Fibroblast of the conjunctiva (primary cell): ENCODE data around the gene RAB31.

Experiments
- DNase-seq: peaks from one replicate; pipeline ENCODE4 v3.0.0-alpha.2; 2010; ENCODE audit warnings: low read depth

The RAB31 gene

GRCh38 chr18:9714266-9715087 is 6.4 kb downstream of the RAB31 start:
- no peak for DNase-seq

DNA sequence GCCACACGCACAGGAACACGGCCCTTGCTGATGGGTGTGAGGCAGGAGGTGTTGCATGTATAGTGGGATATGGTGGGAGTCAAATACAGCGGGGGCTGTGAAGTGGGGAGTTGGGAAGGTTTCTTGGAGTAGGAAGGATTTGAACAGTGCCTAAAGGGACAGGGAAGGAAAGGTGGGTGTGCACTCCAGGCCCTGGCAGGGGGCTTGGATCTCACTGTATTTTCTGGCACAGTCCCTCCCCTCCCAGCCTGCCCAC is 6.9 kb downstream of the RAB31 start:
- DNase-seq, result no peak

DNA sequence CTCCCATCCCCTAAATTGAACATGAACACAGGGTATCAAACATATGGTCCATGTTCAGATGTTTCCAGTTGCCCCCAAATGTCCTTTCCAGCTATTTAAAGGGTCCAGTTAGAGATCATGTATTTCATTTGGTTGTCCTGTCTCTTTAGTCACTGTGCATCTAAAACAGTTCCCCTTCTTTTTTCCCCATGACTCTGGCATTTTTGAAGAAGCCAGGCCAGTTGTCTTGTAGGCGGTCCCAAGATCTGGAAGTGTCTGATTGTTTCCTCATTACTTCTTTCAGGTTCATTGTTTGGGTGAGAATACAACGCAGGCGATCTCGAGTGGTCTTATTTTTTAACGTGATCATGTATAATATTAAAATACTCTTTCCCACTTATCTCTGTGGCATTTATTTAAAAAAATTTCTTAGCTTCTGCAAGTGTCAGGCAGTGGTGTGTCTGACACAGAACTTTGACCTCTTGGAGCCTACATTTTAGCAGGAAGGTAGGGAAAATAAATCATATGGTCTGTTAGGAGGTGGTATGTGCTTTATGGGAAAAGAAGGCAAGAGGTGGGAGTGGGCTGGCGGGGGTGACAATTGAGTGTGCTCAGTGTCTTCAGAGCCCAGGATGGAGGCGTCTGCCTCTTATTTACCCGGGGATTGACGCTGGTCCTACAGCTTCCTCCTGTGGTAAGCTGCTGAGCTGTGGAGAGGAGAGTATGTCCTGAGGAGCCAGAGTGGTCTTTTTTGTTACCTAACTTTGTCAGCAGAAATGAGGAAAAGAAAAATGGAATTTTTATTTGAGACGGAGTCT is 8.1 kb downstream of the RAB31 start:
- no peak for DNase-seq

DNA sequence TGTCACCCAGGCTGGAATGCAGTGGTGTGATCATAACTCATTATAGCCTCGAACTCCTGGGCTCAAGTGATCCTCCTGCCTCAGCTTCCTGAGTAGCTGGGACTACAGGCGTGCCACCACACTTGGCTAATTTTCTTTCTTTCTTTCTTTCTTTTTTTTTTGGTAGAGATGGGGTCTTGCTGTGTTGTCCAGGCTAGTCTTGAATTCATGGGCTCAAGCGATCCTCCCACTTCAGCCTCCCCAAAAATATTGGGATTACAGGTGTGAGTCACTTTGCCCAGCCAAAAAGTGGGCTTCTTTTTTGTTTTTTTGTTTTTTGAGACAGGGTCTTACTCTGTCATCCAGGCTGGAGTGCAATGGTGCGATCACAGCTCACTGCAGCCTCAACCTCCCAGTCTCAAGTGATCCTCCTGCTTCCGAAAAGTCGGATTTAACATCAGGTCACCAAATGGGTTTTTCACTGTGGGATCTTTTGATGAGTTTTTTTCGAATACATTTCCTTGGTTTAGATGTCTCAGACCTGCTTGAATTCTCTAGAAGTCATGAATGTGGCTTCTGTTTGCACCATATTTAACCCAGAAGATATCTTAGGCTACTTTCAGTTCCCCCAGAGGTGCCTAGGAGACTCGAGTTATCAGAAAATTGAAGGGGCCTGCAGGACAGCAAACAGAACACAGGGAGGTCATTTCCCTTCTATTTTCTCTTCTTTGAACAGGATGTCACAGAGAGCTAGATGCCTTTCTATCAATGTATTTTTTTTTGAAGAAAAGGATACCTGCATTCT is 8.9 kb downstream of the RAB31 start:
- no peak for DNase-seq

GRCh38 chr18:9719421-9719981 is 11.4 kb downstream of the RAB31 start:
- DNase-seq, result peak; percentile 55

DNA sequence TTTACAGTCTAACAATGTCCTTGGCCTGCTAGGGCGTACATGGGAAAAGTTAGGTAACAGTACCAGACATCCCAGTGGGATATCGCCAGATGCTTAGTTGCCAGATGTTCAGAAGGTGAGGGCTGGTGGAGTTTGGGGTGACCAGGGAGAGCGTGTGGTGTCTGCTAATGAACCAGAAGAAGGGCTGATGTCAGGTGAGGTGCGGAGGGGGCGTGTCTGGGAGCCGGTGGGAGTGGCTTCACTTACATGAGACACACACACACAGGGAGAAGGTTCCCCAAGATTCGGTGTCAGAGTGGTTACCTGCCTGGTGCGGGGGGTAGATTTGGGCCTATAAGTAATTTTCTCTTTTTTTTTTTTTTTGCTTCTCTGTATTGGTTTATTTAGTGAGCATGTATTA is 12.2 kb downstream of the RAB31 start:
- DNase-seq, result no peak

DNA sequence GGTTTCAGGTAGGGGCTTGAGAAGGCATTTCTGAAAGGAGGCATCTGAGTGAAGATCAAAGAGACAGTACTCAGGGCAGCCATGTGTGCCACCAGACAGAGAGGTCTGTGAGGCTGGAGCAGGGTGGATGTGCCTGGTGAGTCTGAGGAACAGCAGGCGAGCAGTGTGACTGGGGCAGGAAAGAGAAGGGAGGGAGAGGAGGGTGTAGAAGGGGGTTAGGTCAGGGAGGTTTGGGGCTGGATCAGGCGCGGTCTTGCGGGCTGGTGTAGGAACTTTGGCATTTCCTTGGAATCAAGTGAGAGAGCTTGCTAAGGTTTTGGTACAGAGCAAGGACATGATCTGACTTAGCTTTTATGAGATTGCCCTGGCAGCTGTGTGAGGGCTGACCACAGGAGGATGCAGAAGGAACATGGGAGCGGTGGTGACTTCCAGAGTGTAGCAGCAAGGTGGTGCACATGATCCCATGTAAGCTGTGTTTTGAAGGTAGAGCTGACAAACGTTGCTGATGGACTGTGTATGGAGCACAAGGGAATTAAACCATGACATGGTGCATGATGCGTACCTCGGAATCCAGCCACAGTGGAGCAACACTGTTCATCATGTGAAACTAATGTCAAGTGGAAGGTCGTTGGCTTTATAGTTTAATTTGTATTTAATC is 13.9 kb downstream of the RAB31 start:
- DNase-seq, result no peak

DNA sequence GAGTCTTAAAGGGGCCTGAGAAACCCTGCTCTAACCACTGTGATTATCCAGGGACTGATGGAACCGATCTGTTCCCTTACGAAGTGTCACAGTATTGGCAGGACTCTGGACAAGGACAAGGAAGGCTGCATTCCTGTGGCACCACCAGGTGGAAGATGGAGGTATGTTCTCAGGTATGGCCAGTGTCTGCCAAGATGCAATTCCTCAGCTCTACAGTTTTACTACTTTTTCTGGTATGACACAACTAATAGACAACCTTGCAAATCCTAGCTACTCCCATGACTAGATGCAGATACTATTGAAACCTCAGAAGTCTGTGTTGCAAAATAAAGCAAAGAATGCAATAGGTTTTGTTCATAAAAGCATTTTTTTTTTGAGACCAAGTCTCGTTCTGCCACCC is 14.6 kb downstream of the RAB31 start:
- no peak for DNase-seq

DNA sequence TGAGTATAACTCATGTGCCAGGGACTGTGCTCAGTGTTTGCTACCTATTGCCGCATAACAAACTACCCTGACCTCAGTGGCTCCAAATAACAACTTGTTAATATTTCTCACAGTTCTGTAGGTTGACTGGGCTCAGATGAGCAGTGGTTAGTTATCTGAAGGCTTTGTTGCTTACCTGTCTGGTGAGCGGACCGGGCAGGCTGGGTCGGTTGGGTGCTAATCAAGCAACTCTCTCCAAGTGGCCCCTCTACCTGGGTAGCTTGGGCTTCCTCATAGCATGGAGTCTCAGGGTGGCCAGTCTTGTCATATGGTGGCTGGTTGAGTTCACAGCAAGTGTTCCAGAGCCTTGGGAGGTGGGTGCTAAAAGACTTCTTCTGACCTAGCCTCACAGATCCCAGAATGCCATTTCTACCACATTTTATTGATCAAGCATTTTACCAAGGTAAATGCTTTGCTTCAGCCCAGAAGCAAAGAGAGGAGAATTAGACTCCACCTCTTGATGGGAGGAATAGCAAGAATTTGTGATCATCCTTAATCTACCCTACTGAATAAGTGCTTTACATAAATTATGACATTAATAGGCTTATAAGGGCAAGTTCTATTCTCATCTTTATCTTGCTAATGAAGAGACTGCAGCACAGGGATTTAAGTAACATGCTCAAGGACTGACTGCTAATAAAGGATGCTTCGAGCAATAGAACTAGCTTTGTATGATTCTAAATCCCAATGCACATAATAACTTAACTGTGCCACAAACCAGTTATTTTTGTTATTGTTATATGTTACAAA is 16.9 kb downstream of the RAB31 start:
- no peak for DNase-seq

- DNase-seq, result no peak
Measured at GRCh38 chr18:9726175-9726574, 18.1 kb downstream of the RAB31 start.

DNA sequence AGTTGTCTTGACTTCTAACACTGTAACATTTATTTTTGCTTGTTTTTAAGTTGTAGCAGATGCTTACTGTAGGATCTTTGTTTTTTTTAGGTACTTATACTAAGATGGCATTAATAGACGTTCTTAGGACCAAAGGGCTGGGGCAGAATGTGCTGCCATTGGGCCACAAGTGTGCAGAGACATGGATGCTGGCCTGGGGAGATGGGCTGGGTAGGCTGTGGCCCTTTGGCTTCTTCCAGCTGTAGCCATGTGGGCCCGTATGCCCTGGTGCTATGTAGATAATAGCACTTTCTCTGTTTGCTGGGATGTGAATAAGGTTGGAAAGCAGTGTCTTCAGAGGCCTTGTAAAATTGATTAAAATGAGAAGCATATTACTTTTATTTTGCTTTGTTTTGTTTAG is 18.8 kb downstream of the RAB31 start:
- no peak for DNase-seq

GRCh38 chr18:9730786-9731185 is 22.7 kb downstream of the RAB31 start:
- no peak for DNase-seq

DNA sequence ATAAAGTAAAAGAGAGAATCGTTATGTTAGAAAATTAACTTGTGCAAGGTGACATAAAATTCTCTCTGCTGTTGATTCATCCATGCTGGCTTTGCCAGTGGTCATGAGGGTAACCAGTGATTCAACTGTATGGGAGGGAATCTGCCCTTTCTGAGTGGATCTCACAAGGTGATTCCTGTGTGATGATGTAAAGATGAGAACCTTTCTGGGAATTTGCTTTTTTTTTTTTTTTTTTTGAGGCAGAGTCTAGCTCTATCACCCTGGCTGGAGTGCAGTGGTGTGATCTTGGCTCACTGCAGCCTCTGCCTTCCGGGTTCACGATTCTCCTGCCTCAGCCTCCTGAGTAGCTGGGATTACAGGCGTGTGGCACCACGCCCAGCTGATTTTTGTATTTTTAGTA is 23.3 kb downstream of the RAB31 start:
- DNase-seq, result no peak

GRCh38 chr18:9732031-9732430 is 23.9 kb downstream of the RAB31 start:
- no peak for DNase-seq

DNA sequence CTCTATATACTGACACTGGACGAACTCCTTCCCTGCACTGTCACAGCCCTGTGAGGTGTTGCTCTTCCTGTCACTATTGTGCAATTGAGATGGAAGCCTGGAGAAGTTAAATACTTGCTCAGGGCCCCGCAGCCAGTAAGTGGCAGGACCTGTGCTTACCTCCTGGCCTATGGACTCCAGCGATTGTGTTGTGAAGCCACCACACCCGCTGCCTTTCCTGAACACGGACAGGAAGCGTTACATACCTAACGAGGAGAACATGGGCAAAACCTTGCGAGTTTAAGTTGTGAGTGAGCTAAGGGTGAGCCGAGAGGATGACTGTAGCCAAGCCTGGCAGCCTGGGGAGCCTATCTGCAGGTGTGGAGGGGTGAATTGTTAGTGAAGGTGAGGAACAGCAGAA is 26.1 kb downstream of the RAB31 start:
- DNase-seq, result no peak

DNA sequence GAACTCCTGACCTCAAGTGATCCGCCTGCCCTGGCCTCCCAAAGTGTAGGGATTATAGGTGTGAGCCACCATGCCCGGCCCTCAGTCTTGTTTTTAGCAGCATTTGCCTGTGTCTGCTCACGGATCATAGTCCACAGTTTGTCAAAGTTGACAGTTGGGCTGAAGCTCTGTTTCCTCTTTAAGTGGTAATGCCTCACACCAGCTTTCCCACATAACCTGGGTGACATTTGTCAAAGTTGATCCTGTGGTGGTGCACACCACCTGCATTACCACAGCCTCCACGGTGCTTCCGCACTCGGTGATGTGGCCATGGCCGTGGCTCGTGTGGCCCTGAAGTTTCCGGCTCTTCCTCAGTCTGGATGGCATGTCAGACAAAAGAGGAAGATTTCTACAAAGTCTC is 27.1 kb downstream of the RAB31 start:
- DNase-seq, result no peak

- DNase-seq, result no peak
Measured at GRCh38 chr18:9735879-9736278, 27.8 kb downstream of the RAB31 start.

- no peak for DNase-seq
Measured at GRCh38 chr18:9736286-9736835, 28.3 kb downstream of the RAB31 start.

GRCh38 chr18:9737006-9737405 is 28.9 kb downstream of the RAB31 start:
- DNase-seq, result no peak

- no peak for DNase-seq
Measured at GRCh38 chr18:9737472-9738121, 29.5 kb downstream of the RAB31 start.
